Limb (tissue), 2 donors: ENCODE measurements around the gene CNOT4.
"Not testable (repeated sequence)": the region's sequence is repeated elsewhere in the genome, so short reads cannot be mapped to it uniquely, and the experiment has no call there.

Experiments used
- DNase-seq, 2 donors: peaks; one replicate each; pipeline ENCODE4 v3.0.0-alpha.2; 2016; ENCODE audit errors: extremely low spot score in 2 of 2

CNOT4 gene

GRCh38 chr7:135459076-135459475 is 50.8 kb downstream of the CNOT4 start:
- DNase-seq = no peak

- no peak for DNase-seq
Observed at GRCh38 chr7:135454060-135454459, 55.8 kb downstream of the CNOT4 start.

DNA sequence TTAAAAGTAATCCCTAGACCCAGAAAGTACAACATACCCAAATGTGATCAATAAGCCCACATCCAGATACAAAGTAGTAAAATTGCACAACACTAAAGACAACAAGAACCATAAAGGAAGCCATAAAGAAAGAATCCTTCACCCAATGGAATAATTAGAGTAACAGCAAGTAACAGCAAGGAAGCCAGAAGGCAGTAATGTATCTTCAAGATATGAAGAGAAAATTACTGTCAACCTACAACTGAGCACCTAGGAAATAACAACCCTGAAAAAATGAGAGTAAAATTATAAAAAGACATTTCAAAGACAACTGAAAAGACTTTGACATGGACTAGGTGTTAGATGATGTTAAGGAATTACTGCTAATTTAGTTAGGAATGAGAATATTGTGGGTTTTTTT is 60.5 kb downstream of the CNOT4 start:
- no peak for DNase-seq

GRCh38 chr7:135448753-135449152 is 61.1 kb downstream of the CNOT4 start:
- no peak for DNase-seq

- DNase-seq = no peak
Observed at GRCh38 chr7:135447748-135448147, 62.2 kb downstream of the CNOT4 start.

DNA sequence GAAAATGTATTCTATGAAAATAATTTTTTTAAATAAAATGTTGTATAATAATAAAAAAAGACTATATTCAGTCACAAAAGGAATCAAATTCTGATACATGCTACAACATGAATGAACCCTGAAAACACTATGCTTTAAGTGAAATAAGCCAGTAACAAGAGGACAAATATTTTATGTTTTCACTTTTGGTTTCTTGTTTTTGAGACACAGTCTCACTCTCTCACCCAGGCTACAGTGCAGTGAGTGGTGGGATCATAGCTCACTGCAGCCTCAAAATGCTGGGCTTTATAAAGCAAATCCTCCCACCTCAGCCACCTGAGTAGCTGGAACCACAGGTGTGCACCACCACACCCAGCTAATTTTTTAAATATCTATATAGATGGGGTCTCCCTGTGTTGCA is 64.2 kb downstream of the CNOT4 start:
- DNase-seq = no peak

- not testable (repeated sequence) for DNase-seq
Observed at GRCh38 chr7:135445266-135445665, 64.6 kb downstream of the CNOT4 start.

- no peak for DNase-seq
Observed at GRCh38 chr7:135441791-135442190, 68.1 kb downstream of the CNOT4 start.

DNA sequence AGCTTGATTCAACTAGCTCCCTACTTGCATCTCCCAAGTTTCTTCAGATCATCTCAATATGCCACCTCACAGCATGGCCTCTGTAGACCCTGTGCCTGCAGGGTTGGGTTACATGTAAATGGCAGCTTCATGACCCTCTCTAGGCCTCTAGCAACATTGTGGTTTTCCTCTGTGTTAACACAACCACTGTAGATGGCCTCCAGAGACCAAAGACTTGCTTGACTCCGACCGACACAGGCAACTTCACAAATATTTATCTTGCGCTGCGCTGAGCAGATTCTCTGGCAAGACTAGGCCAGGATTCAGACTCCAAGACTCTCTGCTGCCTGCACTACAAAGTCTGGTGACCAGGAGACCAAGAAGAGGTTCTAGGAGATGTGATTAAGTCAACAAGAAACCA is 75.9 kb downstream of the CNOT4 start:
- DNase-seq = no peak

- no peak for DNase-seq
Observed at GRCh38 chr7:135430626-135431025, 79.3 kb downstream of the CNOT4 start.

DNA sequence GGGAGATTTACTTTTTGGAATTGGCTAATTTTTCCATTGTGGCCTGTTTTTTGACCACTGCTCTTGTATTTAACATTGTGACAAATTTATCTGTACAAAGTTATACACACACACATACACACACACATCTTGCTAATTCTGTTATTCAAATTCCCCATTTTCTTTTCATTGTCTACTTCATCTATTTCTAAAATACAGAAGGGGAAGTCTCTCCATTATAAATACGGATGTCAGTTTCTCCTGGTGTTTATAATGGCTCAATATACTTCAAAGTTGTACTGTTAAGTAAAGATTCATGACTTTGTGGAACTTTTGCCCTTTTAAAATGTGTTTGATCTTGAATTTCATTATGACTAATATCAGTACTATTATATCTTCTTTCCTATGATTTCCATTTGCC is 81.0 kb downstream of the CNOT4 start:
- no peak for DNase-seq

DNA sequence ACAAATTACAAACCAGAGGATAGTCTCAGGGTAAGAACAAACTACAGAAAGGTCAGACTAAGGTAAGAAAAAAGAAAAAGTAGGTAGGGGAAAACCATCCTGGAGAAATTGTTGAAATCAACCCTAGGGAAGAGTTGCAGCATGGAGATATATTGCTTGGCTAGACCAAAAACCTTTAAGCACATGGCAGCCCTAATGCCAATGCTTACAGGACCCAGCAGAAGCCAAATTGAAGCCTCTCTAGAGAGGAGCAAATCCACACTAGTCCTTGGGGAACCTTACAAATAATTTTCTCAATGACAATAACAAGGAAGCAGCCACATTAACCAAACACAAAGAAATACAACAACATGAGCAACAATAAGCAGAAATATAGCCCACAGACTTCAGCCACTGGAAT is 81.9 kb downstream of the CNOT4 start:
- no peak for DNase-seq

DNA sequence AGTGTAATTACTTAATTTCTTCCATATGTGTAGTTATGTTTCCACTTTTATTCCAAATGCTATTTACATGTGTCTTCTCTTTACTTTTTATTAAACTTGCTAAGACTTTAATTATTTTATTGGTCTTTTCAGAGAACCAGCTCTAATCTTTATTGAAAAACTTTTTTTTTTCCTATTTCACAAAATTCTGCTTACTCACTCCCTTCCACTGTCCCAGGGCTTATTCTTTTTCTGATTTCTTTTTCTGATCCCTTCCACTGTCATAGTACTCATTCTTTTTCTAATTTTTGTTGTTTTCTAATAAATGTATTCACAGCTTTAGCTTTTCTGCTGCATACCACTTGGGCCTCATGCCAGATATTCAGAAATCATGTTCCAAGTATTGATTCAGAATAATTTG is 82.7 kb downstream of the CNOT4 start:
- DNase-seq = no peak

DNA sequence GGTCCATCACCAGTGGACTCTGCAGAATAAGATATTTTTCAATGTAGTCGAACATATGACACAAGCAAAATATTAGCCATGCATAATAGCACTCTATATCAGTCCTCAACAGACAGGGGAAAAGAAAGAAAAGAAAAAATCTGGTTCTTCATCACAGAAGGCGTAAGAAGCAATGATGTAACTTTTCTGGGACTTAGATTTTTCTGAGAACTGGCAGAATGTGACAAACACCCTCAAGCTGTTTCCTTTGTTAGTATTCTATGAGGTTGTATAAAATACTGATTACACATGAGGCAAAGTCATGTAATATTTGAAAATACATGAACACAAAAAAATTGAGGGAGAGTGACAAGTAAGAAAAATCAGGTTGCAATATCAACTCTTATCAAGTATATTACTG is 84.9 kb downstream of the CNOT4 start:
- no peak for DNase-seq

DNA sequence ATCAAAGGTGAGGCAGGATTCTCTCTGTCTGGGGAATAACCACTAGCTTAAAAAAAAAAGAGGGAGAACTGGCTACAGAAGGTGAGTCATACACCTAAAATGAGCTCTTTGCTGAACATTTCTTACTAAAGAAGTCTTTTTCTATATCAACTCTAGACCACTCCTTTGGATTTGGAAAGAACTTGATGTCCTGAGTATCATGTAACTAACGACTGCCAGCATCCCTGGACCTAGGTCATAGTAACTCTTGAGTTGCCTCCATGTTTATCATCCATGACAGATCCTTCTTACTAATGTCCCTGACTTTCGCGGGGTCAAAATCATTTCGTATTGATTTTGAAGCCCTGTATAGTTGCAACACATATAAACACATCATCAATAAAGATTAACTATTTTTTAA is 89.1 kb downstream of the CNOT4 start:
- no peak for DNase-seq

DNA sequence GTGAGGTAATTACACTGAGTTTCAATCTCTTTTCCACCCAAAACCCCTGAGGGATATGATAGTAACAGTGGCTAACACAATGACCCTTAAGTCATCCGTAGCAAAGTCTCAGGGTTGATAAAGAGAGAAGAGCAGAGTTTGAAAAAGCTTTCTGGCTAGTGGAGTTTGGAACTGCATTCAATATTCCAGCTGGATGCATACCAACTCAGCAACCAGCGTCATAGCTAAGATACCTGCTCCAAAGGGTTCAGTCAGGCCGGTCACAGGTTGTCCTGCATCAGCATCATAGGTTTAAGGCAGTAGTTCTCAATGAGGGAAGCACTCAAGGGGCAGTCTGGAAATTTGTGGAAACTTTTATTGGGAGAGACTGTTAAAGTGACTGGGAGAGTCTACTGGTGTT is 93.5 kb downstream of the CNOT4 start:
- DNase-seq = no peak

GRCh38 chr7:135414850-135415439 is 95.0 kb downstream of the CNOT4 start:
- DNase-seq = no peak

GRCh38 chr7:135414208-135414607 is 95.7 kb downstream of the CNOT4 start:
- DNase-seq = no peak

- DNase-seq = no peak
Observed at GRCh38 chr7:135411098-135411497, 98.8 kb downstream of the CNOT4 start.

DNA sequence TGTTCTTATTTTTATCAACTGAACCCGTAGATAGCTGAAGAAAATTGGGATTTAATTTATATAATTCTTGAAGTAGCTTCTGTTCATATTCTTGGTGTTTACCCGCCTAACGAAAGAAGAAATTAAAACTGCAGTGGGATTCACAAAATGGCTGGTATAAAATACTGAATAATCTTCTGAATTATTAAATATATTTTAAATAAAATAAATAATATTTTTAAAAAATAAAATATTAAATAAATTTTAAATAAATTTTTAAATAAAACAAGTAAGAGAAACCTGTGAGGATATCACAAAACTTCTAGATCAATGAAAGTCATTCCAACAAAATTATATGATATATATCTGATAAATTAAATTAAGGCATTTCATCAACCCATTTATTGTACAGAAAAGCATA is 99.4 kb downstream of the CNOT4 start:
- no peak for DNase-seq

- no peak for DNase-seq
Observed at GRCh38 chr7:135409845-135410542, 99.9 kb downstream of the CNOT4 start.

GRCh38 chr7:135407884-135408283 is 102.0 kb downstream of the CNOT4 start:
- no peak for DNase-seq

DNA sequence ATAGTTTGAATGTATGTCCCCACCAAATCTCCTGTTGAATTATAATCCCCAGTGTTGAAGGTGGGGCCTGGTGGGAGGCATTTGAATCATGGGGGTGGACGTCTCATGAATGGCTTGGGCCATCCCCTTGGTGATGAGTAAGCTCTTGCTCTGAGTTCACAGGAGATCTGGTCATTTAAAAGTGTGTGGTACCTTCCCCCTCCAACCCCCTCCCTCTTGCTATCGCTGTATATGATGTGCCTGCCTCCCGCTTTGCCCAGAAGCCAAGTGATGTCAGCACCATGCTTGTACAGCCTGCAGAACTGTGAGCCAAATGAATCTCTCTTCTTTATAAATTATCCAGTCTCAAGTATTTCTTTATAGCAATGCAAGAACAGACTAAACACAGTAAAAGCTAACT is 103.0 kb downstream of the CNOT4 start:
- no peak for DNase-seq

DNA sequence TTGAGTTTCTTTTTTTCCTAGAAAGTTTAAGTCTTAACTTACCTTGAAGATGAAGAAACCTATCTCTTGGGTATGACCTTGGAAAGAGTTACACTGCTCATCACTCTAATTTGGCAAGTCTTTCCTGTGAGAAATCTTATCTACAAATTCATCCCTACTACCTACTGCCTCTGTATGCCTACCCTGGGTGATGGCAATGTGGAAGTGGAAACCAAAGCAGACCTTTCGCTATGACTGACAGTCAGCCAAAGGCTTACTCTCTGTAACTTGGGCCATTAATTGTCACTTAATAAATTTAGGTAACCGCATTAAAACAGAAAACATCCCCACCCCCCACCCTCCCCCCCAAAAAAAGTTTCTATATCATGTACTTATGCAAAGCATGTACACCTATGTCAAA is 103.9 kb downstream of the CNOT4 start:
- no peak for DNase-seq
